ENCODE data around the gene CHSY1.
A peak's percentile ranks its signal among the peaks of the same experiment; 100 is the strongest.

Gene CHSY1

DNA sequence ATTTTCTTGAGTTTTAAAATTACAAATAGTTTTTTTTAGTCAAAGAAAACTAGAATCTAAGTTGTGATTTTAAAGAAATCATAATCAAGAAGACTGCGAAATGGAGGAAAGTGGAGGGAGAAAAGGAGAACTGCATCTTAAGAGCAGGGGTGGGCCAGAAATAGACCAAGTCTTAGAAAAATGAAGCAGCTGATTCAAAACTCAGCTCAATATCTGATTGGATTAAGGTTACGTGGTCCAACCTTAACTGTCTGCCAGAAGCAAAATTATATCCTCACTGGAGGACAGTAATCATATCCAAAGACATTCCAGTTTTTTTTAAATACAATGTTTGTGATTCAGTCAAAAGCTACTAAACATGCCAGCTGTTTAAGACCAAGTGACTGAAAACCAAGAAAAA lies 41.4 kb downstream of the CHSY1 start:
- no peak for DNase-seq (ENCODE audit: low spot score)

DNA sequence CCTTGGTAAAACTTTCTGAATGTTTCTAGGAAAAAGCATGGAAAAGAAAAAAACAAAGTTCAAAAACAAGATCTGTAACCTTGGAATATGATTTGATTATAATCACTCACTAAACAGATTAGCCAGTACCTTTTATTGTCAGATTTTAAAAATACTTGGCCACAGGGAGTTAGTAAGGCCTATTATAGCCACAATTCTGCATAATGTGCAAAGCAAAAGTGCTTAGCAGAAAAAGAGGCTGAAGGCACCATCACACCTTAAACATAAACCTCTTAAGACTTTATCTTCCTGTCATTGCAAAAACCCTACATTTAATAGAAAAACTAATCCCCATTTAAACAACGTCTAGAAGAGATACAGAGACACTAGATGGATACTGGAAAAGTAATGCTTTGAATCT lies 41.8 kb downstream of the CHSY1 start:
- no peak for DNase-seq (ENCODE audit: low spot score)

GRCh38 chr15:101209285-101209845 lies 42.5 kb downstream of the CHSY1 start:
- DNase-seq (ENCODE audit: low spot score): no peak

DNA sequence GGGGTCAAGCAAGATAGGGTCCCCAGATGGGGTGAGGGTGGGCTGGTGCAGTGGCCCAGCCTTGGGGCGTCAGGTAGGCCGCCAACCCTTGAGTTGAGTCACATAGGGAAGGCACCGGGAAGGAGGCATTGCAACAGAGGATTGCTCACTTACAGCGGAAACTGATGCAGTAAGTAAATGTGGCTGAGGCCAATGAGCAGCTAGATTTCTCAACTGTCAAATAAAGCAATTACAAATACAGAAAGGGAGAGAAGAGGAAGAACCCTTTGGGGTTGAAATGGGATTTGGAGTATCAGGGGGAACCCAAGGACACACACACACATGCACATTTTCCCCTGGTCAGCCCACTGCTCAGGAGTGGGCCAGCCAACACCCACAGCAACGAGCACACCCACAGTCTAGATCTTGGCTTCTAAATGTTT lies 44.0 kb downstream of the CHSY1 start:
- peak; percentile 66 for DNase-seq (ENCODE audit: low spot score)

DNA sequence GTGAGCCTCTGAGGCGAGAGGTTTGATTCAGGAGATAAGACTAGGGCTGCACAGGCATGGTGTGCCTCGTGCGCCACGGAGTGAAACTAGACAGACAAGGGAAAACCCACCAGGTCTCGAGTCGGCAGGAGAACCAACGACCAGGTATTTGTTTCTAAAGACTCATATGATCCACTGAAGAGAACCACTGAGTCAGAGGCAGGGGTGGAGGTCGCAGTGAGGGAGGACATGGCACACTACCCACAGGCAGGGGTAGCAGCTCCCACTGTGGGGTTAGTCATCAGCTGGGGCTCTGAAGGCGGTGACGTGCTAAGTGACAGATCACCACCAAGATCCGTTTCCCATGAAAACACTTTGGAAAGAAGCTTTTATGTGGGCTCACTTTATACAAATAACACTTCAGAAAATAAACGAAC lies 45.7 kb downstream of the CHSY1 start:
- no peak for DNase-seq (ENCODE audit: low spot score)

GRCh38 chr15:101204739-101205535 lies 46.9 kb downstream of the CHSY1 start:
- no peak for DNase-seq (ENCODE audit: low spot score)

DNA sequence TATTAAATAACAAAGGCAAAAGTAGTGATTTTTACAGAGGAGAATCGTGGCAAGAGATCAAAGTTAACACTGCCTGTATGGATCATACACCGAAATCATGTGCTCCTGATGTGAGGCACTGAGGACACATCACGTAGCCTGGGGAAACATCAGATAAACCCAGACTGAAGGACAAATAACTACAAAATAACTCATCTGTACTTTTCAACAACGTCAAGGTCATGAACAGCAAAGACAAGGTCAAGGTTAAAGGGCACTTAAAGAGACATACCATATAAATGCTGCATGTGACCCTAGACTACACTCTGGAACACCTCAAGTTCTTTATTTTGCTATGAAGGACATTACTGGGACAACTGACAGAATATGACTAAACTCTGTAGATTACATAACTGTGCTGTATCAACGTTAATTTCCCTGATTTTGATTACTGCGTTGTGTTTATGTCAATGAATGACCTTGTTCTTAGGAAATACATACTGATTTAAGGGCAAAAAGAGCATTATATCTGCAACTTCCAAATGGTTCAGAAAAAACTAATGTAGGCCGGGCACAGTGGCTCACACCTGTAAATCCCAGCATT lies 48.1 kb downstream of the CHSY1 start:
- DNase-seq (ENCODE audit: low spot score): no peak

- no peak for DNase-seq (ENCODE audit: low spot score)
Observed at GRCh38 chr15:101203029-101203573, 48.7 kb downstream of the CHSY1 start.

- peak; percentile 75 for DNase-seq (ENCODE audit: low spot score)
Observed at GRCh38 chr15:101201411-101202174, 50.3 kb downstream of the CHSY1 start.

GRCh38 chr15:101200181-101200580 lies 51.7 kb downstream of the CHSY1 start:
- no peak for DNase-seq (ENCODE audit: low spot score)

DNA sequence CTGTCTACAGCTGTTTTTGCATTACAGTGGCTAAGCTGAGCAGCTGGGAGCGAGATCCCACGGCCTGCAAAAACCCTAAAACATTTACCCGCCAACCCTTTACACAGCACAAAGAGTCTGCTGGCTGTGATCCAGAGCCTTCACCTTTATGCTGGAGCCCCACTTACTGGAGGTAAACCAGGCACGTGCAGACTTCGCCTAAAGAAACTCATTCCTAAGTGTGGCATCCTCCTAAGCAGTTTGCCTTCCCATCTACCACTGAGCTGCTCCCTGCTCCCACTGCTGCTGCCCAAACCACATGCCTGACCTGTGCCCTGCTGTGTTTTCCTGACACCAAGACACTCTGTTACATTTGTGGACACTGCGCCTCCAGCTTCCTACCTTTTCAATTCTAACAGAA lies 53.0 kb downstream of the CHSY1 start:
- no peak for DNase-seq (ENCODE audit: low spot score)

- no peak for DNase-seq (ENCODE audit: low spot score)
Observed at GRCh38 chr15:101198031-101198575, 53.7 kb downstream of the CHSY1 start.

- no peak for DNase-seq (ENCODE audit: low spot score)
Observed at GRCh38 chr15:101194546-101195125, 57.2 kb downstream of the CHSY1 start.

- no peak for DNase-seq (ENCODE audit: low spot score)
Observed at GRCh38 chr15:101193806-101194545, 57.9 kb downstream of the CHSY1 start.

DNA sequence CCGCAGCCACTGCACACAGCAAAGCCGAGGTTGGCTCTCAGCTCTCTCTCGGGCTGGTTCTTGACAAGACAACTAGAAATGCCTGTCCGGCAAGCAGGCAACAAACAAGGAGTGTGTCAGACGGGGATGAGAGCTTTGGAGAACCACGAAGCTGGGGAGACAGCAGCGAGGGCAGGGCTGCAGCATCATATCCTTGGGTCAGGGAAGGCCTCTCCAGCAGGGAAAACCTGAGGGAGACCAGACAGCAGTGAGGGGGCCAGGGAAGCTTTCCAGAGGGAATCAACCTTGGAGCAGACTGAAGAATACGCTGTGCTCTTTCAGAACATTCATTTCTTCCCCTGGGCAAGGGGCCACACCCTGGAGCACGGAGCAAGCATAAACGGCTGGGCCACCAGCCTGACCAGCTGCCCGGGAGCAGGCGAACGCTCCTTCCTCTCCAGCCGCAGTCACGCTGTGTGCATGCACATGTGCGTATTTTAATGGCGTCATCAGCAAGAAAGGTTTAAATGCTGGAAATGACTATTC lies 58.7 kb downstream of the CHSY1 start:
- DNase-seq (ENCODE audit: low spot score): no peak

DNA sequence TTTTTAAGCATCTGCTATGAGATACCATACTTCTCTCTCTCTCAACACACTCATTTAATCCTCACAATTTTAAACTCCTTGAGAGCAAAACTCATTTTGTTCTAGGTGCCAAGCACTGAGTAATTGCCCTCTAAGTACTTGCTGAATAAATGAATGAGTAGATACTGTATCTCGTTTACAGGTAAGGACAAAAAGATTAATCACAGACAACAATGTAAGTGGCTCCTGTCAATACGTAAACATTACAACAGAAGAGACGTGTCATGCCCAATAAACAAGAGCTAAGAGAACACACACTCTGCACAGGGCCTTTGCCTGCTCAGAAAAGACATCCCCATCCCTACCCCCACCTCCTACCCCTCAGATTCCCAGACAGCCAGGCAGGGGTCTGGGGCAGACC lies 59.8 kb downstream of the CHSY1 start:
- DNase-seq (ENCODE audit: low spot score): no peak

GRCh38 chr15:101191242-101191641 lies 60.6 kb downstream of the CHSY1 start:
- no peak for DNase-seq (ENCODE audit: low spot score)

GRCh38 chr15:101190092-101190595 lies 61.7 kb downstream of the CHSY1 start:
- no peak for DNase-seq (ENCODE audit: low spot score)

DNA sequence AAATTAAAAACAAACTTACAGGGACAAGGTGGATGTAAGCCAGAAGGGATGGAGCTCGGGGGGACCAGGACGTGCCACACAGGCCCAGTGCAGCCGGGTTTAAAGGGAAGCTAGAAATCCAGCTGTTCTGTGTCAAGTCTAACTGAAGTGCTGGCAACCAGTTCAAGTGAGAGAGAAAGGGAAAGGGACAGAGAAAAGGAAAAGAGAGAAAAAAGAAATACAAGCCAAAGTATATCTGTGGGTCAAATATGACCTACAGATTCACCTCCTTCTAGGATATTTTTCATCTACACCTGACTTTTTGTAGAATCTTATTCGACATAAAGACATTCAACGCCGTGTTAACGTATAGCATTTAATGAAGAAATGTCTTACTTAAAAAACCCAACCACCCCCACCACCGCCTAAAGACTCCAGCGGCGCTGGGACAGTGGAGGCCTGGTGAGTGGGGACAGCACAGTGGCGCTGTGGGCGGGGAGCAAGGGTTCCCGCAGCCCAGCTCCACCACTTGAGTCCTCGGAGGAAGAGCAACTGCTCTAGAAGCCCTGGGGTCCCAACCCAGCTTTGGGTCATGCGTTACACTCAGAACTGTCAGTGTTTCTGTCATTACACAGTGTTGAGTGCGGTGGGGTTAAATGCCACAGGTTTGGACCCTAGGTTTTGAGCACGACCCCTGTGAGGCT lies 62.3 kb downstream of the CHSY1 start:
- DNase-seq (ENCODE audit: low spot score): no peak
